Stimulated activated CD4-positive, alpha-beta T cell treated with anti-CD3 and anti-CD28 coated beads, Interleukin-2, amount 100 ng/mL, for 24 hours (primary cell): ENCODE measurements around the gene ANKRD66.
"Not testable (repeated sequence)": the region's sequence is repeated elsewhere in the genome, so short reads cannot be mapped to it uniquely, and the experiment has no call there.

Experiments used
- DNase-seq, 2 donors: peaks; one replicate each; pipeline ENCODE4 v3.0.0-alpha.2; 2020

Gene ANKRD66

DNA sequence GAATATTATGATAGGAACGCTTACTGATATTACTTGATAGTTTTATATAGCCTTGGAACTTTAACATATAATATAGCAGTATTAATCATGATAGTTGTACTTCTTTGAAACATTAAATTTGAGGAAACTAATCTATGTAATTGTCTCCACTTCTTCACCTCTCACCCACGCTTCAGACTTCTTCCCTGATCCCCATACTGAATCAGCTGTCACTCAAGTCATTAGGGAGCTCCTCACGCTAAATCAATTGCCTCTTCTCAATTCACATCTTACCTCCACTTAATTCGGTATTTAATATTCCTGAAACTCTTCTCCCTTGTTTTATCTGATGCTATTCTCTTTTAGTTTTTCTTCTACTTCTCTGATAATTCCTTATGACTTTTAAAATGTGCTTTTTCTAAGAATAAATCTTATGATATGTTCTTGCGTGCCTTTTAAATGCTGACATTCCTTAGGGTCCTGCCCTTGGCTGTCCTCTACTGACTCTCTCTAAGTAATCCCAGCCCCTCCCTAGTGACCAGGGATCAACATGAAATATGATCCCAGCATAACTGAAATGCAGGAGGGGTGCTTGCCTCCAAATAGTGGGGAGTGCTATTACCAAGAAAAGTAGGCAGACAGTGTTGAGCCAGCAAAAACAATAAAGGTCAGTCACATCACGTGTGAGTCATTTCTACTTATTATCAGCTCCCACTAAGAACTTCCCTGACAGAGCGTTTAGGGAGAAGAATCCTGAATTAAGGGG lies 9.9 kb downstream of the ANKRD66 start:
- no peak for DNase-seq

DNA sequence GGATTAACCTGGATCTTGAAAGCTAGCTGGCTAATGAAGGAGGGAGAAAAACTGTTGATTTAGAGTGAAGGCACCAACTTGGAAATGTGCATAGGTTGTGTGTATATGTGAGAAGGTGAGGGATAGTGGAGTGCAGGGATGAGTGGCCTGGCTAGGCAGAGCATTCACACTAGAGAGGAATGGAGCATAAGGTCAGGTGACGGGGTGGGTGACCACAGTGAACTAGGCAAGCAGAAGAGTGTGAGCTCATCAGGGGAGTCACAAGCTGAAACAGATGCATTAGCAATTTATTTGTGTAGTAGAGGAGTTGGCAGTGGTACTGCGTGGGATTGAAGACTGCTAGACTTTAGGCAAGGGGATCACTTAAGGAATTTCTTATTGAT lies 10.5 kb downstream of the ANKRD66 start:
- DNase-seq = no peak

DNA sequence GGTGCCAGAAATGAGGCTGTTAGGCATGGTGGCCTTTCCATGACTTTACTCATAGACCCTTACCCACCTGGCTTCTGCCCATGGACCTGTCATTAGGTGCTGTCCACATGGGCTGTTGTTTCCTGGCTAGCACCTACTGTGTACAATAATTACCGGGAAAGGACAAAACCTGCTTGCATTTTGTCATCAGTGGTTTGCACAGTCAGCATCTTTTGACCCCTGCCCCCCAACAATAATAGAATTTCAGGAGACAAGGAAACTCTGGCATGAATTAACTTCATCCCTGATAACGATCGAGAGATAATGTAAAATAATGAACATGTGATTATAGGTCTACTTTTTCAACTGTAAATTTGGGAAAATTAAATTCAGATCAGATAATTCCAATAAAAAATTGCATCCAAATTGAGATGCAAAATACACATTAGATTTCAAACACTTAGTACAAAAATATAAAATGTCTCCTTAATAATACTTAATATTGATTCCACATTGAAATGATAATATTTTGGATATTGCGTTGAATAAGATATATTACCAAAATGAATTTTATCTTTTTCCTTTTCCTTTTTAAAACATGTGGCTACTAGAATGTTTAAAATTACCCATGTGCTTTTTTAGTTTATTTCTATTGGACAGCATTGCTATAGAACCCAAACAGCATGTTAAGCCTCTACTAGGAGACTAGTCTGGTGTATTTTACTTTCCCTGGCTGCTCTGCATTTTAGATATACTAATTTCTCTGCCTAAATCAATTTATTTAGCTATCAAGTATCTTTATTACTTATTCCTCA lies 12.4 kb downstream of the ANKRD66 start:
- no peak for DNase-seq

DNA sequence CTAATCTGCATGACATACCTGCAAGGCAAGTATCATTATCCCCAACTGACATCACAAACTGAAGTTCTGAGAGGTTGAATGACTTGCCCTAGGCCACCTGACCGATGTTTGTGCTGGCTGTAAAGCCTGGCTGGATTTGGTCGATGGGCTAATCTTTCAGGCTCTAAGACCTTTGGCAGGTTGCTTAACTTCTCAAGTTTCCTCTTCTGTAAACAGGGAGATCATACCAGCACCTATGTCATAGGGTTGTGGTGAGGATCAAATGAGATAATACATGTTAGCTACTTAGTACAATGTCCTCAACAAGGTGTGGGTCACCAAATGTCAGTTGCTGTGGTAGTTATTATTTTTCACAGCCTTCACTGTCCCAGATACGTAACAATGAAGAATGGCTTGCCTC lies 14.2 kb downstream of the ANKRD66 start:
- no peak for DNase-seq

DNA sequence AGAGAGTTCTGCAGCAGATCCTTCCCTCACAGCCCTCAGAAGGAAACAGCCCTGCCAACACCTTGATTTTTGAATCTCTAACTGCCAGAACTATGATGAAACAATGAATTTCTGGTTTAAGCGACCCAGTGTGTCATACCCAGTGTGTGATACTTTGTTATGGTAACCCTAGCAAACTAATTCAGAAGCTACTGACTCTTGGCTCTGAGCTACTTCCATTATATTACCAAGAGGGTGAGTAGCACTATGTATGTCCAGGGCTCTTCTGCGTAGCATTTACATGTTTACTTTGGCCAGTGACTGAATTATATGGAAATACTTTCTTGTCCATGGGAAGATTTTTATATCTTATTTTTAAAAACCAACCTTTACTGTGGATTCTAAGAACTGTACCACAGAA lies 16.7 kb downstream of the ANKRD66 start:
- no peak for DNase-seq

DNA sequence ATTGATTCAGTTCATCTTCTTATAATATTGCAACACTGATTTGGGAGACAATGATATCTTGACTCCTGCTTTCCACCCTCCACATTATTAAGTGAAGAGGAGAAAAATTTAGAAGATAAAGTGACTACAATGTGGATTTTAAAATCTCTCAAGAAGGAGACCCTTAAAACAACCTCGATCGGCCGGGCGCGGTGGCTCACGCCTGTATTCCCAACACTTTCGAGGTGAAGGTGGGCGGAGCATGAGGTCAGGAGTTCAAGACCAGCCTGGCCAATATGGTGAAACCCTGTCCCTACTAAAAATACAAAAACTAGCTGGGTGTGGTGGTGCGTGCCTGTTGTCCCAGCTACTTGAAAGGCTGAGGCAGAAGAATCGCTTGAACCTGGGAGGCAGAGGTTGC lies 17.5 kb downstream of the ANKRD66 start:
- not testable (repeated sequence) for DNase-seq

DNA sequence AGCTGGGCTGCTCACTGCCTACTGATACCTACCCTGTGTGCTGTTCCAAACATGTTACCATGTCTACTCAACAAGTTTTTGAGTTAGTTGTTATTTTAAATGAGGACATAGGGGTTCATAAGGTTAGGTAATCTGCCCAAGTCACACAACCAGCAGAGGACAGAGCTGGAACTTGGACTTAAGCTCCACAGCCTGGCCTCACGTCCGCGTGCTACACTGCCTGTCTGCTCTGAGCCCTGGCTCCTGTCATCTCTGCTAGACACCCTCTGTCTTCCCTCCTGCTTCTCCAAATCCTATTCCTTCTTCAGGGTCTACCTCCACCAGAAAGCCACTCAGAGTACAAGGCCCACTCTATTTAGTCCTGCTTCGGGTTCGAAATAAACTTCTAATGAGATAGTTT lies 18.2 kb downstream of the ANKRD66 start:
- no peak for DNase-seq

DNA sequence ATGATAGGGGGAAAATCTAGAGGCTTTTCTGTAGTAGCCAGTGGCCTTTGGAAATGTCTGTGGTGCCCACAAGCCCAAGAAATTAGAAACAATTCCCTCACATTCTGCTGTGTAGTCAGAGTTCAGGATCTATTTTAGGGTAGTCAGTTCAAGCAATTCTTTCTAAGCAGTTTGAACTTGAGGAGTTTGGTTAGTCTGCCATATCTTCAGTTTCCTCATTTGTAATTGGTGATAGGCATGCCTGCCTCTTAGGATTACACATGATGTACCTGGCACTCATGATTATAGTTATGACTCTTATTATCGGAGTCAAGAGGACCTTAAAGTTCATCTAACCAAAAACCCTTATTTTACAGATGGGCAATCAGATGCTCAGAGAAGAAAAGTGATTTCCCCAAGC lies 25.3 kb downstream of the ANKRD66 start:
- no peak for DNase-seq

DNA sequence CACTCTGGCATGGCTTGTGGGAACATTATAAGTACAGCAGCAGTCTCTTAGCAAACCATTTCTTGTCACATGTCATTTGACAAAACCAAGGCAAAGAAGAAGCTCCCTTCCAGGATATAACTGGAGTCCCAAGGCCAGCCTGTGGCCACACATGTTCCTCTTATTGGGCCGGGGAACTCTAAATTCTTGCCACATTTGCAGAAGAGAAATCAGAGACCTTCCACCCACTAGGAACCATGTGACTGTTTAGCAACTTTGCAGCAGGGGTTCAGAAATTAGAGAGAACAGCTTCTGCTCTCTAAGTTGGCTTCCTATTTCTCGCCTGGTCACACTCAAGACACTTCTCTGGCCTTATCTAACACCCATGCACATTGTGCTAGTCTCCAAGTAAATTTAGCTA lies 26.0 kb downstream of the ANKRD66 start:
- no peak for DNase-seq

DNA sequence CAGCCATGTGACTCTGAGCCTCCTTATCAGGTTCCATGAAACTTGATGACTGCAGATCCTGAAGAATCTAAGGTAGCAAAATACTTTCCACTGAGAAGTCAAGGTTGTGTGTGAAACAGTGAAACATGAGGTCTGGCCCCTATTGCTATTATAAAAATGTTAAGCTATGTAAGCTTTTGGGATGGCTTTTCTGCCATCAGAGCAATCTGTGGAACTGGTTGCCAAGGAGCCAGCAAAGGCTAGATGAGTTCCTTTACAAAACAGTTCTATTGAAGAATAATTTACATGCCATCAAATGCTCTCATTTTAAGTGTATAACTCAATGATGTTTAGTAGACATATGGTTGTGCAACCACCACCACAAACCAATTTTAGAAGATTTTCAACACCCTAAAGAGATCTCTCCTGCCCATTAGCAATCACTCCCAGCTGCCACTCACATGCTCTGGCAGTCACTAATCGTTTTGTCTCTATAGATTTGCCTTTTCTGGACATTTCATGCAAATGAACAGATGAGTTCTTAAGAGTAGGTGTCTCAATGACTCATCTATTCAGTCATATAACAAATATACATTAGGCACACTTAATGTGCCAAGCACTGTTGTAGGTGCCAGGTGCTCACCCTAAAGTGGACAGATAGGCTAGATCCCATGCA lies 26.6 kb downstream of the ANKRD66 start:
- DNase-seq = no peak

DNA sequence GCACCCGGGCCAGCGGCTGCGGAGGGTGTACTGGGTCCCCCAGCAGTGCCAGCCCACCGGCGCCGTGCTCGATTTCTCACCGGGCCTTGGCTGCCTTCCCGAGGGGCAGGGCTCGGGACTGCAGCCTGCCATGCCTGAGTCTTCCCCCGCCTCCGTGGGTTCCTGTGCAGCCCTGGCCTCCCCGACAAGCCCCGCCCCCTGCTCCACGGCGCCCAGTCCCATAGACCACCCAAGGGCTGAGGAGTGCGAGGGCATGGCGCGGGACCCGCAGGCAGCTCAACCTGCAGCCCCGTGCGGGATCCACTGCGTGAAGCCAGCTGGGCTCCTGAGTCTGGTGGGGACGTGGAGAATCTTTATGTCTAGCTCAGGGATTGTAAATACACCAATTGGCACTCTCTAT lies 28.0 kb downstream of the ANKRD66 start:
- not testable (repeated sequence) for DNase-seq

DNA sequence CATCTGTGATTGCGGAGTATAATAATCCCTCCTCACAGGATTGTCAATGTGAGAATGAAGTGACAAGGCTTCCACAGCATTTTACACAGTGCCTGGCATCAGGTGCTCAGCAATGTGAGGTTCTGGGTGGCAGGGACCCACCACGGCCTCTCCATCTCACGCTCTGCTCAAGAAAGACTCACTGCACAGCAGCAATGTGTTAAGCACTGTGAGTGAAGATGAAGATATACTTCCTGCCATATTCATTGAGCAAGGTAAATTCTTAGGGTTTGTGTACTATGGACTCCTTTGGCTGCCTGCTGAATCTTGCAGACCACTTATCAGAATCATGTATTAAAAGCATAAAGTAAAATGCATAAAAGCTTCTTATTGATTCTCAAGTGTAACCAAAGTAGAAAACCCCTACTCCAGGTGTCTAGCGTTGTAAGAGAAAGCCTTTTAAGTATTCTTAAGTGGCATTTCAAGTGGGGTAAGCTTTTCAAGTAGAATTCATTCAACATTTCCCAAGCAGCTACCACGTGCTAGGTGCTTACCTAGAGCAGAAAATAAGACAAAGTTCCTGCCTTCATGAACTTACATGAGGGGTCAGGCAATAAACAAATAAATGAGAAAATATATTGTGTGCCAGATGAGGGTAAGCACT lies 29.5 kb downstream of the ANKRD66 start:
- no peak for DNase-seq

DNA sequence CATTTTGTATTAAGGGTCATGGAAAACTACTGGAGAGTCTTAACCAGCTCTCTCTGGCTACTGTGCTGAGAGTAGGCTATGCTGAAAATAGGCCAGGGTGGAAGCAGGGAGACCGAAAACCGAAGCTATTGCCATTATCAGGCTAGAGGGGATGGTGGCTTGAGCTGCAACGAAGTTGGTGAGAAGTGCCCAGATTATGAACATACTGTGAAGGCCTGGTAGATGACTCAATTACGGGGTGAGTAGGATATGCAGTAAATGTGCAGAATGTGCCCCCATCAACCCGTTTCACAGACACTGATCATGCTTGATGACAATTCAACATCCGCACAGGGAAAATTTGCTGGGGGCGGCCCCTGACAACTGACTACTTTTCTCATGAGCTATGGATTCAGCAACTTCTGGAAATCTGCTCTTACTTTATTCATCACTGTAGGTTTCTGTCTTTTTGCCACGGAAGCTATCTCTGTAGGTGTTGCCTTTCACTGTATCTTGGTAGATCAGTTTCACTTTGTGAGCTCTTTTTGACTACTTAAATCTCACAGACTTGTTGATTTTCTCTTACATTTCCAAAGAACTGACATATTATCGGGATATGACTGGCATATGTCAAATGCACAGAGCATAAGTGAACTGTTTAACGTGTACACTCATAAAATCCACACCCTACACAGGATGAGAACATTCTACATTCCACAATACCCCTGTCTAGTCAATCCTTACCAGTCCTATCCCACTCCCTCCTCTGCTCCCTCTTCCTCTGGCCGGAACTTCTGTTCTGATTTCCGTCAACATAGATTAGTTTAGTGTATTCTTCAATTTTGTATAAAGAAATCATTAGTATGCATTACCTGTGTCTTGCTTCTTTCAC lies 31.0 kb downstream of the ANKRD66 start:
- no peak for DNase-seq

DNA sequence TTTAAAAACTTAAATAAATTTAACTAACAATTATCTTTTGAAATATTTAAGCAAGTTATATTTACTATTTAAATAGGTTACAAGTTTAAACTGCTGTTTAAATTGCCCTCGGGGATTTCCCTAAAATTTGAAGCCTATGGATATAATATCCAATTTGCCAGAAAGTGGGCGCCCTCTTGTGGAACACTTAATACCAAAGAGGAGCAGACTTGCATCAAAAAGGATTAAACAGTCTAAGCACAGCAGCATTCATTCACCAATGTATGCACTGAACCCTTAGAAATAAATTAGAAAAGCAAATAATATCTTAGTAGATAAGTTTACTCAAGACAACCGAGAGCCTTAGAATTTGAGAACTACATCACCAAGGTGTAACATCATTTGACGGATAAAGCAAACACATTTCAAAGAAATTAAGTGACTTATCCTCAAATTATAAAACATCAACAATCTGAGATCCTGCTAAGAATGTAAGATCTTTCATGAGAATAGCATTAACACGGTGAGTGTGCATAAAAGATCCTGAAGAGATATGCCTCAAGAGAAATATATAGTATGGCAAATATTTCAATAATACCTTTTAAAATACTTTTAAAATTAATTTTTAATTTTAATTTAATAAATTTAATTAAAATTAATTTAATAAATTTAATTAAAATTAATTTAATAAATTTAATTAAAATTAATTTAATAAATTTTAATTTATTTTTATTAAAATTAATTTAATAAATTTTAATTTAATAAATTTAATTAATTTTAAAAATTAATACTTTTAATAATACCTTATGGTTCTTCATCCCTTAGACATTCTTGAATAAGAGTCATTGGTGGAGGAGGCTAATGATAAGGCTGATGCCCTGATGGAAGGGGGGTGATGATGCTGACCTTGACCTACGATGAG lies 35.0 kb downstream of the ANKRD66 start:
- DNase-seq = peak in 1 of 2 donors; percentile 29

DNA sequence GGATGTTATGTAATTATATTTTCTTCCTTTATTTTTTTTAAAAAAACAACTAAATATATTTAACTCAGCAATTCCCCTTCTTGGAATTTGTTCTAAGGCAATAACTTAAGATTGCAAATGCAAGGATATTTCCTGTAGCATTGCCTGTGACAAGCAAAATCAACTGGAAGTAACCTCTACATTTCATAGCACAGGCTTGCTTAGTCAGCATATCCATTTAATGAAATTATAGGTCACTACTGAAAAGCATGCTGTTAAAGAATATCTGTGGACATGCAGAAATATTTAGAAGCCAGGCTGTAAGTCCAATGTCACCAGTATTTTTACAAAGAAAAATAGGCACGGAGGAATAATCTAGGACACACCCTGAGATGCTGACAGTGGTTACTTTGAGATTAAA lies 37.8 kb downstream of the ANKRD66 start:
- DNase-seq = no peak

DNA sequence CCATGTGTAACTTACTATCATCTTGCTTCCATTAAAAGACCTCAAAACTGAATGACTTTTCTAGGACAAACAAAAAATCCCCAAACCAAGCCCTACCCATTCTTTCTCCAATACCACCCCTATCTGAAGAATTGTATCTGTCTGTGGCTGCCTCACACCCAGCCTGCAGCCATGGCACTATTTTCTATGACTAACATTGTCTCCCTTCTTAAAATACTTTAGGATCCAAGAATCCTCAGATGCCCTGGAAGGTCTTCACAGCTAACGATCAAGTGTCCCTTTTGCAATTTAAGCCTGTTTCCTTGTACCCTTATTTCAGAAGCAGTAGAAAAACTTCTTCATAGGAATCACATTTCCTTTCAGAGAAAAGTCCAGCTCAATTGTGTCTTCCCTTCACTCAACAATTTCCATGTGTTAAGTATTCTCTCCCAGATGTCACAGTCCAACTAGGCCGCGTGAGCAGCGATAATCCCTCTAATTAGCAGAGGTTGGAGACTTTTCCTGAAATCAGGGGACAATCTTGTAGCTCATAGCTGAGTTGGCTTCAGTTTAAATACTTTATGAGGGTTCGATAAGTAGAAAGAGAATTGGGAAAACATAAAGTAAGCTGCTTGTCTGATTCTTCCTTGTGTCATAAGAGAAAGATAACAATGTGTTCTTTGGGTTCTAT lies 41.3 kb downstream of the ANKRD66 start:
- no peak for DNase-seq

DNA sequence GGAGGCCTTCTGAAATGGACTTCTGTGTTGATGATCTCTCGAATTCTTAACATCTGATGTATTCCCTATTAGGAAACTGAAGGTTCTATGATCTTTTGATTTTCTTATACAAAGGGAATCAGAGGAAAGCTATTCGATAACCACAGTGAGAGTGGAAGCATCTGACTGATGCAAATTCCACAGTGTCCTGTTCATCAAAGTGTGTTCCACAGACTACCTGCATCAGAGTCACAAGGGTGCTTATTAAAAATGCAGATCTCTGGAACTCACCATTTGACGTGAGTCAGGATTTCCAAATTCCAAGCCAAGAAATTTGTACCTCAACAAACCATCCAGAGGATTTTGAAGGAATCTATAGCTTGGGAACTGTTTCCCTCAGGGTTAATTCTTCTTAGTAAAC lies 42.1 kb downstream of the ANKRD66 start:
- no peak for DNase-seq

DNA sequence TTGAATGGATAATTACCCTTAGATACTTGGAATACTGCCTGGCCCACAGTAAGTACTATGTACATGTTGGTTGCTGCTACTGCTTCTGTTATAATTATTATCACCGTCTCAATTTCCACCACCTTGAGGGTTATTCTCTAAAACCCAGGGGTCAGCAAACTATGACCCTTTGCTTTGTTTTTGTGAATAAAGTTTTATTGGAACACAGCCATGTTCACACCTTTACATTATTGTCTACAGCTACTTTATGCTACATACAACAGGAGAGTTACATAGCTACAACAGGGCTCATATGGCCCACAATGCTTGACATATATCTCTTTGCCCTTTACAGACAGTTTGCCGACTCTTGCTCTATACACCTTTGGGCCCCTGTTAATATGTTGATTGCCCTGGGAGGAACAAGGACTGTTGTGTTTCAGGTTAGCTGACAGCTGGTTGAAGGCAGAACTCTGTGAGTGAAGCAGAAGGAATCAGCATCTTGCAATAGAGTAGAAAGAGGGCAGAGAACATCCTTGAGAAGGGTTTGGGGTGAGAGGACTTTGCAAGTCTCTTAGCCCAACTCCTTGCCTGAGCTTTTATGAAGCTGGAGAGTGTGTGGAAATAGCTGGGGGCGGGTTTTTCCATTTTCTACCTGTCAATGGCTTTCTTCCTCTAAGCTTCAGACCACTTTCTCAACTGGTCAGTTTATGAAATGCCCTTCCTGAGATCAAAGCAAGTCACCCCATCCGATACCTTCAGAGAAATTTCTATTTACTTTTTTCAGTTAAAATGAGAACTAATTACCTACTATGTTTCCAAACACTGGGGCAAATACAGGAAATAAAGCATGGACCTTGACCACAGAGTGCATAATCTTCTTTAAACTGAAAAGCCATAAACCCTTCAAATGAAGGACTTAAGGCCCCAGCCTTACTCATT lies 43.0 kb downstream of the ANKRD66 start:
- DNase-seq = no peak

DNA sequence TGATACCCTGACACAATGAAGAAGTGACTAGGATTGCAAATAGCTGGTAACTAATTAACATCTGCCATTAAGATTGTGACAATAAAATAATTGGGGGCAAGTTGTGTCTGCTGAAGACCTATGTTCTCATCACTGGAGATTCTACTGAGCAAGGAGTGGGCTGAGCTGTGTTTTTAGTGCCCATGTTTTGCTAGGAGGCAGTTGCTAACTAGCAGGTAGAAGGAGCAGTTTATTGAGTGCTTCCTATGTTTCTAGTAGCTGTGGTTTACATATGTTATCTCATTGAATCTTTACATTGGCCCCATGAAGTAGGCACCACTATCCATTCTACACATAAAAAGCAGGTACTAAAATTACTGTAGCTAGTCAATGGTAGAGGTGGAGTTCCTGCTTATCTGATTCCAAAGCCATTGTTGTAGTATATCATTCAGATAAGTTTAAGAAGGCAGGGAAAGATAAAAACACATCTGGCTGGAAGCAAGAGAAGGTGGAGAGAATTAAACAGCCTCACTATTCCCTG lies 43.7 kb downstream of the ANKRD66 start:
- DNase-seq = no peak
